Smooth muscle cell (in vitro differentiated cells): ENCODE measurements around the gene KCNG4. TPM values are rescaled to one million over a fixed set of nuclear protein-coding genes. Genes with fewer than 3 reads are reported as not detected.

ENCODE experiments used
- DNase-seq: peaks from one replicate; lab custom pipeline; 2025; ENCODE audit not compliant: unreplicated experiment; lab: John Stamatoyannopoulos, UW
- H2AFZ ChIP-seq: fragments of 200-600 bp; sonication (generic); 2 replicates; pipeline ENCODE4 v1.6.0; 2016; ENCODE audit warnings: antibody characterized with exemption, low read depth, mild to moderate bottlenecking
- H3F3A ChIP-seq: fragments of 200-600 bp; sonication (generic); 2 replicates; pipeline ENCODE4 v1.6.0; 2017; ENCODE audit warnings: antibody characterized with exemption, low read depth
- H3K27ac ChIP-seq: fragments of 200-600 bp; sonication (generic); 2 replicates; pipeline ENCODE4 v1.5.1; 2016; ENCODE audit warnings: low read depth, mild to moderate bottlenecking
- H3K27me3 ChIP-seq: fragments of 200-600 bp; sonication (generic); 2 replicates; pipeline ENCODE4 v1.6.1; 2016; ENCODE audit warnings: low read depth, mild to moderate bottlenecking
- H3K36me3 ChIP-seq: fragments of 200-600 bp; sonication (generic); 2 replicates; pipeline ENCODE4 v1.5.1; 2016; ENCODE audit warnings: low read depth
- H3K4me1 ChIP-seq: fragments of 200-600 bp; sonication (generic); 2 replicates; pipeline ENCODE4 v1.5.1; 2016; ENCODE audit warnings: low read depth
- H3K4me2 ChIP-seq: fragments of 200-600 bp; sonication (generic); 2 replicates; pipeline ENCODE4 v1.6.0; 2016; ENCODE audit warnings: mild to moderate bottlenecking
- H3K4me3 ChIP-seq: fragments of 200-600 bp; sonication (generic); 2 replicates; pipeline ENCODE4 v1.5.1; 2016; ENCODE audit warnings: mild to moderate bottlenecking
- H3K79me2 ChIP-seq: fragments of 200-600 bp; sonication (generic); 2 replicates; pipeline ENCODE4 v1.6.0; 2016; ENCODE audit warnings: low read depth, mild to moderate bottlenecking
- H3K9ac ChIP-seq: fragments of 200-600 bp; sonication (generic); 2 replicates; pipeline ENCODE4 v1.6.0; 2016; ENCODE audit warnings: low read depth
- H3K9me3 ChIP-seq: fragments of 200-600 bp; sonication (generic); replicated peaks from 2 replicates; pipeline ENCODE4 v1.5.1; 2016; ENCODE audit warnings: low read depth
- H4K20me1 ChIP-seq: fragments of 200-600 bp; sonication (generic); 2 replicates; pipeline ENCODE4 v1.6.0; 2016; ENCODE audit warnings: low read depth
- CTCF ChIP-seq: fragments of 200-600 bp; sonication (generic); IDR thresholded peaks from 2 replicates; pipeline ENCODE4 v1.5.1; 2017; ENCODE audit warnings: borderline replicate concordance, mild to moderate bottlenecking, antibody characterized with exemption; ENCODE audit not compliant: insufficient read depth, poor library complexity, severe bottlenecking
- WGBS: methylation state at CpG from one replicate; pipeline ENCODE4 v1.1.7; 2016; ENCODE audit warnings: low lambda C conversion rate; 5-methylcytosine and 5-hydroxymethylcytosine counted together
- polyA plus RNA-seq: library from polyadenylated mRNA; unstranded; fragments of >200 nt; fragmentation: Nextera tagmentation; extraction: Ambion mirVana; gene quantifications from 2 replicates; pipeline ENCODE4 v1.2.1, GENCODE V29; 2016
- total RNA-seq: library from RNA; depleted of rRNA; stranded (reverse); fragments of >200 nt; gene quantifications from 2 replicates; pipeline ENCODE4 v1.2.3, GENCODE V29; 2014

The KCNG4 gene
- total and polyA plus RNA-seq, 2 experiments from 2014 or later = not detected

GRCh38 chr16:84227548-84227947, 12.3 kb downstream of the KCNG4 start:
- H4K20me1 ChIP-seq = no peaks in the 10 kb centered on the region
- no peaks in the 10 kb centered on the region for H3K9me3 ChIP-seq
- H3K4me2 ChIP-seq = peak overlapping the region; percentile 71
- H3K4me3 ChIP-seq = no peak overlapping the region
- DNase-seq = no peak
- H3K9ac ChIP-seq = no peak overlapping the region
- no peaks in the 10 kb centered on the region for H3K36me3 ChIP-seq
- no peaks in the 10 kb centered on the region for H3K79me2 ChIP-seq
- peaks cover 5% of the 10 kb centered on the region for H3K4me1 ChIP-seq
- 94% methylated on average over 6 of the region's 6 CpGs for WGBS
- no peak overlapping the region for H2AFZ ChIP-seq
- no peak for TF ChIP-seq CTCF
- H3F3A ChIP-seq = peaks cover 18% of the 10 kb centered on the region
- no peak overlapping the region for H3K27ac ChIP-seq
- no peaks in the 10 kb centered on the region for H3K27me3 ChIP-seq

- no peak for TF ChIP-seq CTCF
- WGBS = 85% methylated on average over 8 of the region's 8 CpGs
- Histone ChIP-seq H3K4me3 (no peak overlapping the region), H3K36me3 (no peaks in the 10 kb centered on the region), H3K27ac (no peak overlapping the region), H3K4me1 (peaks cover 7% of the 10 kb centered on the region), H3K9me3 (no peaks in the 10 kb centered on the region), H3K27me3 (no peaks in the 10 kb centered on the region), H3F3A (peaks cover 18% of the 10 kb centered on the region), H2AFZ (no peak overlapping the region), H3K9ac (no peak overlapping the region), H3K4me2 (no peak overlapping the region), H3K79me2 (no peaks in the 10 kb centered on the region), H4K20me1 (no peaks in the 10 kb centered on the region)
- no peak for DNase-seq
Observed at GRCh38 chr16:84226026-84226425, 13.8 kb downstream of the KCNG4 start.

GRCh38 chr16:84225571-84225970, 14.2 kb downstream of the KCNG4 start:
- no peaks in the 10 kb centered on the region for H4K20me1 ChIP-seq
- no peaks in the 10 kb centered on the region for H3K36me3 ChIP-seq
- H3K4me2 ChIP-seq = no peak overlapping the region
- no peak overlapping the region for H3K9ac ChIP-seq
- WGBS = 88% methylated on average over 7 of the region's 7 CpGs
- no peak overlapping the region for H3K27ac ChIP-seq
- H2AFZ ChIP-seq = no peak overlapping the region
- H3K4me1 ChIP-seq = peaks cover 11% of the 10 kb centered on the region
- no peak for DNase-seq
- no peaks in the 10 kb centered on the region for H3K79me2 ChIP-seq
- no peak overlapping the region for H3K4me3 ChIP-seq
- H3F3A ChIP-seq = peaks cover 18% of the 10 kb centered on the region
- TF ChIP-seq CTCF = no peak
- H3K9me3 ChIP-seq = no peaks in the 10 kb centered on the region
- H3K27me3 ChIP-seq = no peaks in the 10 kb centered on the region

- Histone ChIP-seq H3F3A (peaks cover 18% of the 10 kb centered on the region), H3K4me2 (no peak overlapping the region), H3K36me3 (no peaks in the 10 kb centered on the region), H3K27ac (no peak overlapping the region), H3K9me3 (no peaks in the 10 kb centered on the region), H3K9ac (no peak overlapping the region), H3K79me2 (no peaks in the 10 kb centered on the region), H4K20me1 (no peaks in the 10 kb centered on the region), H2AFZ (no peak overlapping the region), H3K4me1 (peaks cover 12% of the 10 kb centered on the region), H3K4me3 (no peak overlapping the region), H3K27me3 (no peaks in the 10 kb centered on the region)
- no peak for TF ChIP-seq CTCF
- no peak for DNase-seq
- 94% methylated on average over 3 of the region's 3 CpGs for WGBS
Observed at GRCh38 chr16:84225126-84225525, 14.7 kb downstream of the KCNG4 start.
